Tibial nerve (tissue), 4 donors: ENCODE data around the gene PCSK6.

ENCODE experiments used
- CTCF ChIP-seq, 5 experiments: fragments of 200-600 bp in 3 of 5; fragments of 450-650 bp in 2 of 5; sonication (generic) in 3 of 5; IDR thresholded peaks; one replicate each; pipeline ENCODE4 v1.5.1; 2016 to 2019; ENCODE audit warnings: antibody characterized with exemption in 5 of 5, mild to moderate bottlenecking in 3 of 5, moderate library complexity in 2 of 5
- EP300 ChIP-seq, 2 donors: sonication (generic); formaldehyde crosslinking; IDR thresholded peaks; one replicate each; pipeline ENCODE4 v1.6.1; 2017; ENCODE audit warnings: antibody characterized with exemption in 2 of 2, mild to moderate bottlenecking in 1 of 2
- POLR2A ChIP-seq, 2 donors: fragments of 450-650 bp; IDR thresholded peaks; one replicate each; pipeline ENCODE4 v1.6.1; 2017; ENCODE audit warnings: antibody characterized with exemption in 2 of 2, mild to moderate bottlenecking in 2 of 2, moderate library complexity in 2 of 2

GRCh38 chr15:101531170-101531569, 41.7 kb upstream of the PCSK6 start:
- TF ChIP-seq POLR2A (IDR thresholded peaks at IDR 0.05): no peak
- TF ChIP-seq EP300 (IDR thresholded peaks at IDR 0.05): no peak
- TF ChIP-seq CTCF (IDR thresholded peaks at IDR 0.05): no peak
